GM12878 (cell line): ENCODE results near the gene ETV4. TPM values are rescaled to one million over a fixed set of nuclear protein-coding genes. Genes with fewer than 3 reads are reported as not detected.

Experiments
- BACH1 ChIP-seq: fragments of 450-650 bp; IDR thresholded peaks from 2 replicates; pipeline ENCODE4 v1.6.1; 2017; ENCODE audit warnings: mild to moderate bottlenecking, borderline replicate concordance
- BCL11A ChIP-seq: IDR thresholded peaks from 2 replicates; pipeline ENCODE4 v1.6.1; 2011; ENCODE audit warnings: low read depth, low read length
- CHD1 ChIP-seq: IDR thresholded peaks from 2 replicates; pipeline ENCODE4 v1.6.1; 2012; ENCODE audit warnings: low read depth, low read length, improper control_type of control experiment
- CREB1 ChIP-seq: IDR thresholded peaks from 2 replicates; pipeline ENCODE4 v1.6.1; 2012; ENCODE audit warnings: low read depth, mild to moderate bottlenecking, inconsistent platforms
- CUX1 ChIP-seq: IDR thresholded peaks from 2 replicates; pipeline ENCODE4 v1.6.1; 2012; ENCODE audit warnings: improper control_type of control experiment, low read depth, low read length; ENCODE audit not compliant: insufficient replicate concordance
- ETV6 ChIP-seq, 2 experiments: fragments of 450-650 bp in 1 of 2; IDR thresholded peaks in 1 of 2; conservative IDR thresholded peaks in 1 of 2; 2 replicates each; pipeline ENCODE4 v1.6.1; 2014; ENCODE audit warnings: antibody characterized with exemption in 1 of 2, borderline replicate concordance in 1 of 2, low read depth in 1 of 2, mild to moderate bottlenecking in 1 of 2, moderate library complexity in 1 of 2
- FOXM1 ChIP-seq: IDR thresholded peaks from 2 replicates; pipeline ENCODE4 v1.6.1; 2012; ENCODE audit warnings: low read depth, mild to moderate bottlenecking, inconsistent platforms, low read length, moderate library complexity
- GABPA ChIP-seq: IDR thresholded peaks from 2 replicates; pipeline ENCODE4 v1.6.1; 2014; ENCODE audit warnings: antibody characterized with exemption, low read depth, mild to moderate bottlenecking, inconsistent platforms
- HDGF ChIP-seq: fragments of 450-650 bp; IDR thresholded peaks from 2 replicates; pipeline ENCODE4 v1.6.1; 2016; ENCODE audit warnings: antibody characterized with exemption
- NR2C1 ChIP-seq: fragments of 450-650 bp; IDR thresholded peaks from 2 replicates; pipeline ENCODE4 v1.6.1; 2017; ENCODE audit warnings: antibody characterized with exemption, mild to moderate bottlenecking, moderate library complexity
- RBBP5 ChIP-seq: fragments of 200-600 bp; sonication (generic); conservative IDR thresholded peaks from 2 replicates; pipeline ENCODE4 v1.6.1; 2016
- SIN3A ChIP-seq: IDR thresholded peaks from 2 replicates; pipeline ENCODE4 v1.6.1; 2012; ENCODE audit warnings: low read depth, low read length, improper control_type of control experiment
- SKIL ChIP-seq: fragments of 450-650 bp; IDR thresholded peaks from 2 replicates; pipeline ENCODE4 v1.6.1; 2017; ENCODE audit warnings: mild to moderate bottlenecking, low read depth, inconsistent platforms; ENCODE audit not compliant: poor library complexity, severe bottlenecking
- SMAD5 ChIP-seq: IDR thresholded peaks from 2 replicates; pipeline ENCODE4 v1.6.1; 2016; ENCODE audit warnings: antibody characterized with exemption, low read depth
- ZBTB40 ChIP-seq: fragments of 450-650 bp; IDR thresholded peaks from 2 replicates; pipeline ENCODE4 v1.6.1; 2016; ENCODE audit warnings: mild to moderate bottlenecking, moderate library complexity, borderline replicate concordance
- ZNF217 ChIP-seq: fragments of 450-650 bp; IDR thresholded peaks from 2 replicates; pipeline ENCODE4 v1.6.1; 2017; ENCODE audit warnings: antibody characterized with exemption, mild to moderate bottlenecking
- polyA plus RNA-seq, 11 experiments: library from polyadenylated mRNA; depleted of rRNA in 4 of 11; unstranded in 6 of 11; stranded (reverse) in 5 of 11; fragments of >200 nt; fragmentation: Nextera tagmentation in 4 of 11; fragmentation: Illumina TruSeq in 1 of 11; extraction: Ambion mirVana in 4 of 11; extraction: Trizol in 1 of 11; gene quantifications; 1 replicate in 1 of 11; 2 replicates in 10 of 11; pipeline versions ENCODE4 v1.2.1 to v1.2.3, GENCODE V29; 2011 to 2016; ENCODE audit warnings: inconsistent platforms in 2 of 11, missing spikeins in 2 of 11, low read depth in 1 of 11
- total RNA-seq, 4 experiments: library from RNA; depleted of rRNA in 3 of 4; stranded (reverse); fragments of >200 nt in 3 of 4; fragmentation: Illumina TruSeq in 1 of 4; extraction: Trizol in 1 of 4; gene quantifications; 2 replicates each; pipeline versions ENCODE4 v1.2.1 to v1.2.3, GENCODE V29; 2013 to 2021
- TF ChIP-seq, protein P1 (sequence below): IDR thresholded peaks from 2 replicates; pipeline ENCODE4 v1.6.1; 2012; ENCODE audit warnings: low read depth, low read length, improper control_type of control experiment

Gene ETV4
- total and polyA plus RNA-seq, 10 of the 15 experiments (the other 5 are each of a cell fraction or from before 2014, with no cell fraction given) = 0.19 to 14.5 (median 1.8) TPM

DNA sequence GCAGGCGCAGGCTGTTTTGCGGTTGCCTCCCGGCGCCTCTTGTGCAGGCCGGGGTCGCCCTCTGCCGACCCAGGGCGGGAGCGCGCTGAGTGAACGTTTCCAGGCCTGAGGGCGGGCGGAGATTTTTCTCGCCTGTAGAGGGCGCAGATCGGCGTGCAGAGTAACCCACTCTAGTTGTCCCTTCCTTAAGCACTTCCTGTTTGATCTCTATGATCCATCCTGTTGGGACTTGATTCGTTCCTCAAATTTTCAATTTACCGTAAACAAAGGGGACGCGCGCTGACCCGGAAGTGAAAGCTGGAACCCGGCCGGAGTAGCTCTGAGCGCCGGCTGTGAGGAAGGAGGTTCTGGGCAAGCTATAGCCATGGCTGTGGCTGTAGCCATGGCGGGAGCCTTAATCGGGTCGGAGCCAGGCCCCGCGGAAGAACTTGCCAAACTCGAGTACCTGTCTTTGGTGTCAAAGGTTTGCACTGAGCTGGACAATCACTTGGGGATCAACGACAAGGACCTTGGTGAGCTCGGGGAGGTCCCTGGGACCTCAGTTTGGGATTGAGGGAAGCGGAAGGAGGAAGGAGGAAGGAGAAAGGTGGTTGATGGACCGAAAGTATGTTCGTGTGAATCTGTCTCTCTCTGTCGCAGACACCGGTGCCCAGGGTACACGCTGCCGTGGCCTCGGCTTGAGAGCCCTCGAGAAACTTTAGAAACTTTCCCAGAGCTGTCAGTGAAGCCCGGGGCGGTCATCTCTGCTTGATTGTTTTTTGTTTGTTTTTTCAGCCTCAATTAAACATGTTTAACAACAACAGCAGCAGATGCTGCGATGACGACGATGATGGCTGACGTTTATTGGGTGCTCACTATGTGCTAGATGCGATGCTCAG is 62.2 kb downstream of the ETV4 start, which contains the start of gene DHX8 (continued):
- TF ChIP-seq CUX1 (no peak), FOXM1 (peak; percentile 84), ZNF217 (no peak), ZBTB40 (peak; percentile 98), SMAD5 (peak; percentile 81; the same call in 1 of the 2 replicates), SKIL (no peak), HDGF (no peak; the same call in 1 of the 2 replicates), SIN3A (peak; percentile 92), BACH1 (0 out of 2 replicates have a peak, but pooled peaks have one; percentile 44), ETV6 (conservative IDR thresholded peaks at IDR 0.05 in 1 of 2, IDR thresholded peaks at IDR 0.05 in 1 of 2; ENCODE audit: borderline replicate concordance in 1 of 2, low read depth in 1 of 2) (peak in 1 of 2 experiments; percentile 84; a peak in 2 of 4 replicates), BCL11A (no peak; the same call in 1 of the 2 replicates), CHD1 (no peak), CREB1 (peak; percentile 79), GABPA (peak; percentile 98), RBBP5 (no peak), NR2C1 (peak; percentile 99)
- TF ChIP-seq, protein P1, sequence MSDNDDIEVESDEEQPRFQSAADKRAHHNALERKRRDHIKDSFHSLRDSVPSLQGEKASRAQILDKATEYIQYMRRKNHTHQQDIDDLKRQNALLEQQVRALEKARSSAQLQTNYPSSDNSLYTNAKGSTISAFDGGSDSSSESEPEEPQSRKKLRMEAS = peak; percentile 32; the same call in 1 of the 2 replicates
